Lung microvascular endothelial cell (primary cell): ENCODE data around the gene VPS26A. TPM values are rescaled to one million over a fixed set of nuclear protein-coding genes. Genes with fewer than 3 reads are reported as not detected.

ENCODE experiments used
- DNase-seq, 2 donors: peaks; one replicate each; pipeline versions ENCODE4 v3.0.0 to v3.0.0-alpha.2; 2010; ENCODE audit warnings: low read depth in 2 of 2
- total RNA-seq: library from RNA; depleted of rRNA; stranded (reverse); fragments of >200 nt; gene quantifications from 2 replicates; pipeline ENCODE4 v1.2.1, GENCODE V29; 2014

VPS26A gene
- total RNA-seq, 1 donor from 2014 or later = 29.0 TPM

DNA sequence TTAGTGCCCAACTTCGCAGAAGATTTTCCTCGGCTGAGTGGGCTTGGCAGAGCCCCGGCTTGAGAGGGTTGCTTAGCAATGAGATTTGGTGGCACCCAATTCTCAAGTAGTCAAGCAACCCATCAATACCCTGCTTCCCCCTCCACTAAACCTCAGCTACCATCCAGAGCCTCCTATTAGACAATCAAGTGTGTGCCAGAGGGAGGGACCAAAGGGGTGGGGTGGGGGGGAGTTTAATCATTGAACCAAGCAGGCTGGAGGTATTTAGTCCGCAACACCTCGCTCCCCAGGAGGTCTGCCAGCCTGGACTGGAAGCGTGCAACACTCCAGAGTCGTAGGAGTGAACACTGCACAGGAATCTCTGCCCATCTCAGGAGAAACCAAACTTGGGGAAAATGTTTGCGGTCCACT lies 96.1 kb downstream of the VPS26A start, which contains the start of gene HKDC1:
Gene HKDC1 (plus strand): TSS at position 292 of the 411 bp plus-strand sequence. CDS start 104 bp downstream, at position 396.
- no peak for DNase-seq

DNA sequence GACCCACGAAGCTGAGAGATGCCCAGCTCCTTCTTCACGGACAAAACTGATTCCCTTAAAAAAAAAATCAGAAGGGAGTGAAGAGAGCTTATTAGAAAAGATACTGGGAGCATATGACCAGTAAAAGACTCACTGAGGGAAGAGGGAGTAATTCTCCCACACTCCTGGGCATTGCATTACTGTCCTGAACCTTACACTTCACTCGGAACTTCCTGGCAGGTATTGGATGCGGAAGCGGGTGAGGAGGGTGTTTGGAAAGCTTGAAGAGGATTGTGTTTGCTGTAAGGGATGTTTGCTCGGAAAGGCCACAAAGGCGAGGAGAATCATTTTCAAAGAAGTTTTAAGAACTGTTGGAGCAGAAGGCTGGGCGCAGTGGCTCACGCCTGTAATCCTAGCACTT lies 96.5 kb downstream of the VPS26A start:
- no peak for DNase-seq

Other genes starting within 250 kb of the VPS26A start
- 28.1 and 31.7 TPM in 2 replicates for gene DDX50, start 222.9 kb upstream of the VPS26A start, total RNA-seq
- gene DDX21, start 168.0 kb upstream of the VPS26A start, total RNA-seq = 42.9 and 57.7 TPM in 2 replicates
- gene KIFBP, start 135.4 kb upstream of the VPS26A start, total RNA-seq = 17.9 and 19.0 TPM in 2 replicates
- gene SRGN, start 36.1 kb upstream of the VPS26A start, total RNA-seq = 227 and 408 TPM in 2 replicates
- gene SUPV3L1, start 56.1 kb downstream of the VPS26A start, total RNA-seq = 13.1 and 20.8 TPM in 2 replicates
- gene HKDC1, start 96.2 kb downstream of the VPS26A start, total RNA-seq = under 0.01 TPM in 1 of 2 replicates, not detected in the other
- 86.7 and 93.3 TPM in 2 replicates for gene HK1, start 154.3 kb downstream of the VPS26A start, total RNA-seq